NK-92 (cell line): ENCODE measurements around the gene PID1.

Experiments
- DNase-seq: peaks from one replicate; lab custom pipeline; 2025; ENCODE audit not compliant: unreplicated experiment; lab: John Stamatoyannopoulos, UW

PID1 gene

GRCh38 chr2:229261599-229261998, 9.5 kb downstream of the PID1 start:
- DNase-seq = no peak

- DNase-seq = no peak
Observed at GRCh38 chr2:229261076-229261475, 10.0 kb downstream of the PID1 start.

GRCh38 chr2:229257985-229258384, 13.1 kb downstream of the PID1 start:
- DNase-seq = no peak

GRCh38 chr2:229256376-229256775, 14.7 kb downstream of the PID1 start:
- DNase-seq = no peak

- no peak for DNase-seq
Observed at GRCh38 chr2:229254206-229254605, 16.9 kb downstream of the PID1 start.

- DNase-seq = no peak
Observed at GRCh38 chr2:229252996-229253395, 18.1 kb downstream of the PID1 start.

GRCh38 chr2:229252280-229252679, 18.8 kb downstream of the PID1 start:
- no peak for DNase-seq

- DNase-seq = no peak
Observed at GRCh38 chr2:229249536-229249935, 21.6 kb downstream of the PID1 start.

GRCh38 chr2:229246334-229246733, 24.8 kb downstream of the PID1 start:
- DNase-seq = no peak

GRCh38 chr2:229244975-229245374, 26.1 kb downstream of the PID1 start:
- DNase-seq = no peak

- DNase-seq = no peak
Observed at GRCh38 chr2:229243890-229244560, 27.1 kb downstream of the PID1 start.

- DNase-seq = no peak
Observed at GRCh38 chr2:229240984-229241491, 30.0 kb downstream of the PID1 start.

- DNase-seq = no peak
Observed at GRCh38 chr2:229239021-229239420, 32.1 kb downstream of the PID1 start.

GRCh38 chr2:229237270-229237669, 33.8 kb downstream of the PID1 start:
- DNase-seq = no peak

GRCh38 chr2:229235131-229235914, 35.8 kb downstream of the PID1 start:
- no peak for DNase-seq

- DNase-seq = no peak
Observed at GRCh38 chr2:229231885-229232284, 39.2 kb downstream of the PID1 start.

- DNase-seq = no peak
Observed at GRCh38 chr2:229231328-229231868, 39.7 kb downstream of the PID1 start.

- DNase-seq = no peak
Observed at GRCh38 chr2:229230911-229231310, 40.2 kb downstream of the PID1 start.

- DNase-seq = no peak
Observed at GRCh38 chr2:229230256-229230655, 40.8 kb downstream of the PID1 start.

GRCh38 chr2:229226382-229226781, 44.7 kb downstream of the PID1 start:
- no peak for DNase-seq

GRCh38 chr2:229223107-229223506, 48.0 kb downstream of the PID1 start:
- DNase-seq = no peak

- no peak for DNase-seq
Observed at GRCh38 chr2:229221641-229222040, 49.4 kb downstream of the PID1 start.
